Suppressor macrophage treated with lipopolysaccharide for 4 hours (primary cell): ENCODE measurements around the gene SPACA1.

Experiments used
- DNase-seq: peaks from one replicate; pipeline ENCODE4 v3.0.0-alpha.2; 2020

The SPACA1 gene

GRCh38 chr6:88107241-88107640, 59.6 kb downstream of the SPACA1 start:
- DNase-seq, result no peak

- DNase-seq, result no peak
Observed at GRCh38 chr6:88111991-88112390, 64.3 kb downstream of the SPACA1 start.

GRCh38 chr6:88114838-88115237, 67.2 kb downstream of the SPACA1 start:
- DNase-seq, result no peak

- no peak for DNase-seq
Observed at GRCh38 chr6:88115307-88115706, 67.7 kb downstream of the SPACA1 start.

GRCh38 chr6:88116276-88116675, 68.6 kb downstream of the SPACA1 start:
- no peak for DNase-seq
